ENCODE measurements around the gene NSL1.
"Not testable (repeated sequence)": the region's sequence is repeated elsewhere in the genome, so short reads cannot be mapped to it uniquely, and the experiment has no call there.

The NSL1 gene

GRCh38 chr1:212721388-212722247 lies 70.0 kb downstream of the NSL1 start:
- no peak for DNase-seq (ENCODE audit: low spot score)
- Histone ChIP-seq H3K27ac (no peak overlapping the region), H3K4me3 (no peak overlapping the region)
- no peak for TF ChIP-seq CTCF (IDR thresholded peaks at IDR 0.05)

GRCh38 chr1:212719633-212720032 lies 71.9 kb downstream of the NSL1 start:
- no peak overlapping the region for H3K27ac ChIP-seq
- DNase-seq (ENCODE audit: low spot score) = no peak
- TF ChIP-seq CTCF (IDR thresholded peaks at IDR 0.05) = no peak
- no peak overlapping the region for H3K4me3 ChIP-seq

- DNase-seq (ENCODE audit: low spot score) = no peak
- TF ChIP-seq CTCF (IDR thresholded peaks at IDR 0.05) = no peak
- Histone ChIP-seq H3K27ac (no peak overlapping the region), H3K4me3 (no peak overlapping the region)
Observed at GRCh38 chr1:212718499-212718898, 73.1 kb downstream of the NSL1 start.

GRCh38 chr1:212716161-212716560 lies 75.4 kb downstream of the NSL1 start:
- Histone ChIP-seq H3K4me3 (no peak overlapping the region), H3K27ac (no peak overlapping the region)
- no peak for DNase-seq (ENCODE audit: low spot score)
- no peak for TF ChIP-seq CTCF (IDR thresholded peaks at IDR 0.05)

- DNase-seq (ENCODE audit: low spot score) = no peak
- no peak overlapping the region for H3K27ac ChIP-seq
- no peak for TF ChIP-seq CTCF (IDR thresholded peaks at IDR 0.05)
- H3K4me3 ChIP-seq = no peak overlapping the region
Observed at GRCh38 chr1:212713465-212714136, 78.0 kb downstream of the NSL1 start.

- H3K4me3 ChIP-seq = no peak overlapping the region
- H3K27ac ChIP-seq = no peak overlapping the region
- DNase-seq (ENCODE audit: low spot score) = no peak
- no peak for TF ChIP-seq CTCF (IDR thresholded peaks at IDR 0.05)
Observed at GRCh38 chr1:212712451-212713303, 78.9 kb downstream of the NSL1 start.

- not testable (repeated sequence) for H3K27ac ChIP-seq; DNase-seq (ENCODE audit: low spot score); H3K4me3 ChIP-seq
Observed at GRCh38 chr1:212711974-212712373, 79.6 kb downstream of the NSL1 start.
